Right kidney (tissue), 9 donors: ENCODE results near the gene ANXA6.
A peak's percentile ranks its signal among the peaks of the same experiment; 100 is the strongest.
"Not testable (repeated sequence)": the region's sequence is repeated elsewhere in the genome, so short reads cannot be mapped to it uniquely, and the experiment has no call there.

Experiments used
- DNase-seq: peaks from one replicate; pipeline ENCODE4 v3.0.0-alpha.2; 2016
- long read RNA-seq, 8 donors: transcript quantifications; one replicate each; lab custom pipeline, GENCODE V29; 2026

The ANXA6 gene
- long read RNA-seq, donor 1, transcript ANXA6-201 (26 exons, 2,593 nt): major isoform, 28 of 59 reads
- long read RNA-seq, donor 1, partial matches to known transcripts: 20 of 59 reads
- long read RNA-seq, donor 1, other reads (novel, unspliced or antisense): 10 of 59 reads
- long read RNA-seq, donor 2, partial matches to known transcripts: 11 of 16 reads
- long read RNA-seq, donor 2, other reads (novel, unspliced or antisense): 0 of 16 reads
- long read RNA-seq, donor 3, transcript ANXA6-201 (26 exons, 2,593 nt): major isoform, 6 of 7 reads
- long read RNA-seq, donor 3, partial matches to known transcripts: 0 of 7 reads
- long read RNA-seq, donor 3, other reads (novel, unspliced or antisense): 0 of 7 reads
- long read RNA-seq, donor 4, transcript ANXA6-201 (26 exons, 2,593 nt): major isoform, 12 of 27 reads
- long read RNA-seq, donor 4, partial matches to known transcripts: 14 of 27 reads
- long read RNA-seq, donor 4, other reads (novel, unspliced or antisense): 0 of 27 reads
- long read RNA-seq, donor 5, transcript ANXA6-201 (26 exons, 2,593 nt): major isoform, 22 of 33 reads
- long read RNA-seq, donor 5, partial matches to known transcripts: 6 of 33 reads
- long read RNA-seq, donor 5, other reads (novel, unspliced or antisense): 5 of 33 reads
- long read RNA-seq, donor 6, transcript ANXA6-201 (26 exons, 2,593 nt): major isoform, 11 of 11 reads
- long read RNA-seq, donor 6, partial matches to known transcripts: 0 of 11 reads
- long read RNA-seq, donor 6, other reads (novel, unspliced or antisense): 0 of 11 reads
- long read RNA-seq, donor 7, transcript ANXA6-201 (26 exons, 2,593 nt): major isoform, 12 of 58 reads
- long read RNA-seq, donor 7, partial matches to known transcripts: 45 of 58 reads
- long read RNA-seq, donor 7, other reads (novel, unspliced or antisense): 0 of 58 reads
- long read RNA-seq, donor 8, transcript ANXA6-201 (26 exons, 2,593 nt): major isoform, 25 of 51 reads
- long read RNA-seq, donor 8, partial matches to known transcripts: 26 of 51 reads
- long read RNA-seq, donor 8, other reads (novel, unspliced or antisense): 0 of 51 reads

DNA sequence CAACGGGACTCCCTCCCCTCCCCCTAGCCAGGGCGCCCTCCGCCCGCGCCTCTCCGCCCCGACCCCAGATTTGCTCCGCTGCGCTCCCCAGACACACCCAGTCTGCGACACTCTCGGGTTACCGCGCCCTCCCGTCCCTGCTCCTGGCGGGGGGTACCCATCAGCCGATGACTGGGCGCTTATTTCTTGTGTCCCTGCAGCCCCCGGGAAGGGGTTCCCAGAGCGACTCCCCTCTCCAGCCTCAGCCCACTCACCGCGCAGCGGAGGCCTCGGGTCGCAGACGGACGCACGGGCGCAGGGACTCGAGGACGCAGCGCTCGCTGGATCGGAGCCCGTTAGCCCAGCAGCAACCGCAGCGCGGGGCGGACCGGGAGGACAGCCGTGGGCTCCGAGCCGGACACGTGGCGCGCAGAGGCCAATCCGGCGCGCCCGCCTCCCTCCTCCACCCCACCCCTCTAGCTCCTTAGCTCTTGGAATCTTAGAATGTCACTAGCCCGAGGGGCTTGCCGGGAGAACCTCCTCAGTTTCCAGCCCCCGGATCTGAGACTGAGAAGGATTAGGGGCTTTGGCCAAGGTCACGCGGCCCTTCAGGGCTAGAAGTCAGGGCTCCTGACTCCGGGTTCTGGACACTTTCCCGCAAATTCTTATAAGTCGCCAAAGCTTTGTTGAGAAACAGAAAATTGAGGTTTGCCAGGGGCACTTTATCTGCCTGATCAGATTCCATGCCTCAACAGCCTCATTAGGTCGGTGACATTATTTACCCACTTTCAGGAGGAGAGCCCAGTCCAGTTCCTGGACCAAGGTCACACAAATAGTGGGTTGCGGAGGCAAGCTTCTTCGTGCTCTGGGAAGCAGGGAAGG, at the start of gene ANXA6:
Gene ANXA6, minus strand, starts transcription at position 354 of the 861 bp plus-strand sequence. CDS start 9,878 bp downstream, outside the sequence.
- peak; percentile 88 for DNase-seq

DNA sequence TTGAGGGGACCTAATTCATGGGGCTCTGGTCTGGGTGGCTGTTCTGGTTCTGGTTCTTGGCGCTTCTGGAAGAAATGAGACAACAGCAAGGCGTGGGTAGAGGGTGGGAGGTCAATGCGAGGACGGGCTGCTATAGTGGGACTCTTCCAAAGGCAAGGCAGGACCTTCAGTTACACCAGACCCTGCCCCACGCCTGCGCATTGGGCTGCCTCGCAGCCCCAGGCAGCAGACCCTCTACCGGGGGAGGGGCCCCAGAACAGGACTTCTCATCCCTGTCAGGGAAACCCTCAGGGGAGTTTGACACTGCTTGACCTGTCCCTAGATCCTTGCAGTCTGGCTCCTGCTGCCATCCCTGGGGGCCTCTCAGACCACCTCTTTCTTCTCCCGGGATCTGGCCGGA, 47.8 kb upstream of the ANXA6 start:
- DNase-seq: no peak

DNA sequence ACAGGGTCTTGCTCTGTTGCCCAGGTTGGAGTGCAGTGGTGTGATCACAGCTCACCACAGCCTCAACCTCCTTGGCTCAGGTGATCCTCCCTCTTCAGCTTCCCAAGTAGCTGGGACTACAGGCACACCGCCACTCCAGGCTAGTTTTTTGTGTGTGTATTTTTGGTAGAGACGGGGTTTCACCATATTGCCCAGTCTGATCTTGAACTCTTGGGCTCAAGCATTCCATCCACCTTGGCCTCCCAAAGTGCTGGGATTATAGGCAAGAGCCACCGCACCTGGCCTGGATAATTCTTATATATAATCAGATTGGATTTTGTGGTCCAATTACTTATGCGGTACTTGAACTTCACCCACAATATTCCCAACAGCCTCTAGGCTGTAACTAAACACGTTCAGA, 46.5 kb upstream of the ANXA6 start:
- DNase-seq: no peak

DNA sequence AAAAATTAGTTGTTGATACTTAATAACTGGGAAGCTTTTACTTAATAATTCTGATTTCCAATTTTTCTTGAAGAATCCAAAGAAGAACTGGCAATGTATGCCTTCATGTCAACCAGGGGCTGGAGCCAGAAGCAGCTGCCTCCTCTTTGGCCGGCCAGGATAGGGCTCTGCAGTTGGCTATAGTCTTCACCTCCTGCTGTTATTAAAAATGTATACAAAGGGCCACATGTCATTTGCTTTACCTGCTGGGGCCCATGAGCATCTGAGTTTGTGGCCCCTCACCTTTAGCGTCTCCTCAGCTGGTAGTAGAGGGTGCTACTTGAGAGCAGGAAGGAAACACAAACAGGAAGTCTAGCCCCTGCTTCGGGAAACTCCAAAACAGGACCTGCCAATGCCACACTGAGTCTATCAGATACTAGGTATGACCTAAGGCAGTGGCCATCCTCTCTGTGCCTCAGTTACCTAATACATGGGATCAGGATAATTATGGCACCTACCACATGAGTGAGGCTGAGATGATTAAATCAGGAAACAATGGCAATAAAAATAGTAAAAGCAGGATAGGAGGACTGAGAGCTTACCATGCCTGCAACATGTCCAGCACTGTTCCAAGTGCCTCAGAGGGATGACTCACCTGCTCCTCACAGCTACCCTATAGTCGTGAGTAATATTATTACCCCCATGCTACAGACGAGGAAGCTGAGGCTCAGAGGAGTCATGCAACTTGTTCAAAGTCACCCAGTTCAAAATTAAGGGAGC, 45.0 kb upstream of the ANXA6 start:
- no peak for DNase-seq

DNA sequence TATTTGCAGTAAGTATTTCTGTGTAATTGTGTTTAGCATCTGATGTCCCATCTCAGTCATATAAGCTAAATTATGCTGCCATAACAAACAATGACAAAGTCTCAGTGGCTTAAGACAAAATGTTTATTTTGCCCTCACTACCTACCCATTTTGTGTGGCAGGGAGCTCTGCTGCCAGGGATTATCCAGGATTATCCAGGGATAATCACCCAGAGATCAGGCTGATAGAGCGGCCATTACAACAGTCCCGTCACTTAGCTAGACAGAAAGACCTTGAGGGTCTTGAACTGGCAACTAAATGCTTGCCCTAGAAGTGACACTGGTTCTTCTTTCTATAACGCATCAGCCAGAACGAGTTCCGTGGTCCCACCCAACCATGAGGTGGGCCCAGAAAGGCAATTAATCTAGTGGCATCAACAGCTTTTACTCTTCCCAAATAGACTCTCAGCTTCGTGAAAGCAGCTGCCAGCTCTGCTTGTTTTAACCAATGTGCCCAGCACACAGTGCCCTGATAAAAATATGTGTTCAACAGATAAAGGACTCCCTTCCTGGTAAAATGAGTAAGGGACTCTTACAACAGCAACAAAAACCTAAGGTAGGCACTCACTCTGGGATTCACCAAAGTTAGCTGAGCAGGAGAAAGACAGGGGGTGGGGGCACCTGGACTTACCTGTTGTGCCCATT, 43.5 kb upstream of the ANXA6 start:
- no peak for DNase-seq

DNA sequence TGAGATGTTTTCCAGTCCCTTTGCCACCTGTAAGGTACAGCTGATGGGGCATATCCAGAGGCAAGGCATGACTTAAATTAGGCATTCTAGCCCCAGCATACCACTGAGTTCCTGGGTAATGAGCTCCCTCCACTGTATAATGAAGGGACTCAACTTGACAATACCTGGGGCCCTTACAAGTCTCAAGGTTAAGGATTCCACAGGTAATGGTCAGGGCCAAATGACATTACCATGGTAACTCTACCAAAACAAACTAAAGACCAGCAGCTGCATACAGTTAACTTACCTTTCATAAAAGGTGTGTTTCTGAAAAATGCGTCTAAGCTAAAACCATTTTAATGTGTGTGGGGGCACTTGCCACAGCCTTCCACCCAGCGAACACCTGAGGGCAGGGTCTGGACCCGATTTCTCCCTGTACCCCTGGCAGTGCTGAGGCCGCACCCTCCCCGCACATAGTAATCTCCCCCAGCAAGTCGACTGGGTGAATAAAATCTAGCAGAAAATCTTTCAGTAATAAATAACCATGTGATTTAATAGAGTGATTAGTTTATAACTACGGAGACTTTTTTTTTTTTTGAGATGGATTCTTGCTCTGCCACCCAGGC, 42.1 kb upstream of the ANXA6 start:
- DNase-seq: no peak

DNA sequence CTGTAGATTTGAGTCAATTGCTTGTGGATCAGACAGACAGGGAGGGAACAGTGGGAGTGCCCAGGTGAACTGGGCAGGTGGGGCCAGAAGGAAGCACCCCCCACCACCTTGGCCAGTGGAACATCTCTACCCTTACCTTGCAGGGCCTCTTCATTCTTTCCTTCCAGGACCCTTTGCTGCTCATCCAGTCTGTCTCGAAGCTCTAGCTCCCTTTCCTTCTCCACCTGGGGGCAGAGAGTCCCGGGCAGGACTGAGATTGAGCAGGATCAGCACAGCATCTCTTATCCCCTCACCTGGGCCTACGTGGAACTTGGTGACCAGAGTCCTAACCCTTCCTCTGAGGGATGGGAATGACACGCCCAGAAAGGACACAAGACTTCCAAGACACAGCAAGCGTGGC, 41.3 kb upstream of the ANXA6 start:
- DNase-seq: no peak

DNA sequence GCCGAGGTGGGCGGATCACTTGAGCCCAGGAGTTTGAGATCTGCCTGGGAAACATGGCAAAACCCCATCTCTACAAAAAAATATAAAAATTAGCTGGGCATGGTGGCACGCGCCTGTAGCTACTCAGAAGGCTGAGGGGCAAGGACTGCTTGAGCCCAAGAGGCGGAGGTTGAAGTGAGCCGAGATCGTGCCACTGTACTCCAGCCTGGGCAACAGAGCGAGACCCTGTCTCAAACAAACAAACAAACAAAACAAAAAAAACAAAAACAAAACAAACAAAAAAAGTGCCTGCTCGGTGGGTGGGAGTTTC, 39.7 kb upstream of the ANXA6 start:
- not testable (repeated sequence) for DNase-seq

DNA sequence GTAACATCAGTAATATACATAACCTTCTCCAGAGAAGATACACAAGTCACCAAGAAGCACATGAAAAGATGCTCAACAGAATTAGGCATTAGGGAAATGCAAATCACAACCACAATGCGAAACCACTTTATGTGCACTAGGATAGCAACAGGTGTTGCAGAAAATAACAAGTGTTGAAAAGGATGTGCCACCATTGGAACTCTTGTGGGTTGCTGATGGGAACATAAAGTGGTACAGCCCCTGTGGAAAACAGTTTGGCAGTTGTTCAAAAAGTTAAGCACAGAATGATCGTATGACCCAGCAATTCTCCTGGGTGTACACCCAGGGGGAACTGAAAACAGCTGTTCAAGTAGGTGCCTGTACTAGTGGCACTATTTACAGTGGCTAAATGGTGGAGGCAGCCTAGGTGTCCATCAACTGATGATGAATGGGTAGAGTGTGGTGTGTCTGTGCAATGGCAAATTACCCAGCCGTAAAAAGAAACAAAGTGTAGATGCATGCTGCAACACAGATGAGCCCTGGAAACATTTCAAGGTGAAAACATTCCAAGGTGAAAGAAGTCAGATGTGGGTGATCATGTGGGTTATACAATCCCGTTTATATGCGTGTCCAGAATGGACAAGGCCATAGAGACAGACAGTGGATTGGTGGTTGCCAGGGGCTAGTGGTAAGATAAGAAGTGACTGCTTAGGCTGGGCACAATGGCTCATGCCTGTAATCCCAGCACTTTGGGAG, 39.1 kb upstream of the ANXA6 start:
- no peak for DNase-seq

DNA sequence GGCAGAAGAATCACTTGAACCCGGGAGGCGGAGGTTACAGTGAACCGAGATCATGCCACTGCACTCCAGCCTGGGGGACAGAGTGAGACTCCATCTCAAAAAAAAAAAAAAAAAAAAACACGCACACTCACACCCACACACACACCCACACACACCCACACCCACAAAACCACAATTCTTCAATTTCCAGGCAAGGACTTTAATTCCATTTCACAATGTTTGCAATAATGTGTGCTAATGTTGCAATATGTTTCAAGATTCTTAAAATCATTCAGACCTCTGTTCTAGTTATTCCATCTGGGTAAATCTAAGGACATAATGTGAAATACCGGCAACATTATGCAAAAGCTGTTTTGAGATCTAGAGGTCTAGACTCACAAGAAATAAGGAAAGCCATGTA, 38.0 kb upstream of the ANXA6 start:
- no peak for DNase-seq

DNA sequence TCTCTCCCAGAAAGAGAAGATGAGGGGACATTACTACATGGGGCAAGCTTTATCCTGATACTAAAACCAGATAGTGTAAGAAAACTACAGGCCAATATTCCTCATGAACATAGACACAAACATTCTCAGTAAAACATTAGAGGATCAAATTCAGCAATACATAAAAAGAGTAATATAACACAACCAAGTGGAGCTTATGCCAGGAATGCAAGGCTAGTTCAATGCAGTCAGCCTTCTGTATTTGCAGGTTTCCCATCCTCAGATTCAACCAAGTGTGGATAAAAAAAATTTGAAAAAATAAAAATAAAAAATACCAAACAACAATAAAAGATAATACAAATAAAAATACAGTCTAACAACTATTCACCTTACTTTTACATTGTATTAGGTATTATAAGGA, 35.0 kb upstream of the ANXA6 start:
- no peak for DNase-seq

DNA sequence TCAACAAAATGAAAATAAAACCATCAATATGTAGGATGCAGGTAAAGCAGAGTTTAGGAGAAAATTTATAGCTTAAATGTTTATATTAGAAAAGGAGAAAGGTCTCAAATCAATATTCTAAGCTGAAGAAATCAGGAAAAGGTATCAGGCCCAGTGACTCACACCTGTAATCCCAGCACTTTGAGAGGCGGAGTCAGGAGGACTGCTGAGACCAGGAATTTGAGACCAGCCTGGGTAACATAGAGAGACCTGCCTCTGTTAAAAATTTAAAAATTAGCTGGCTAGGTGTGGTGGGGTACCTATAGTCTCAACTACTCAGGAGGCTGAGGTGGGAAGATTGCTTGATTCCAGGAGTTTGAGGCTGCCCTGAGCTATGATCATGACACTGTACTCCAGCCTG, 34.1 kb upstream of the ANXA6 start:
- DNase-seq: no peak

DNA sequence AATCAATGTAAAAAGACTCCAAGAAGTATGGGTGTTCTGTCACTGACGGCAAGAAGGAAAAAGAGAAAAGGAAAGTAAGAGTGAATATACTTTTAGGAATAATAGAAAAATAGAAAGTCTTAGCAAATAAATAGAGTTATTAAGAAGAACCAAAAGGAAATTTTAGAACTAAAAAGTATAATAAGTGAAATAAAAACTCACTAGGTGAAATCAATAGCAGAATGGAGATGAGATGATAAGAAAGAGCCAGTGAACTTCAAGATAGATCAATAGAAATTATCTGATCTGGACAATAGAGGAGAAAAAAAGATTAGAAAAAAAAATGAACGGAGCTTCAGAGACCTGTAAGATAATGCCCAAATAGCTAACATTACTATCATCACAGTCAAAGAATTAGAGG, 31.6 kb upstream of the ANXA6 start:
- no peak for DNase-seq

DNA sequence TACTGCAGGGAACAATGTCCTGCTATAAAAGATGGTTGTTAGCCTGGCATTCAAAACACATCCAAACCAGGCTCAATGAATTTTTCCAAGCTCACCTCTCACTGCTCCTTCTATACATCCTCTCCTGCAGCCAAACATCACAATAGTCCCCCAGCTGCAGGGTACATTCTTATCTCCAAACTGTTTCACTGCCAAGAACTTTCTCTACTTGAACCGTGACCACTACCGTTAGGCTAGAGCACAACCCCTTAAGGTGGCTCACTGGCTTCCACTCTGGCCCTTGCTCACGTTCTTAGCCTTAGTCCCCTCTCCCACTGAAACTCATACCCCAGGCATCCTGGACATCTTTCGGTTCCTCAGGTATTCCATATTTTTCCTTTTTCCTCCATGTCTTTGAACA, 29.0 kb upstream of the ANXA6 start:
- DNase-seq: no peak

DNA sequence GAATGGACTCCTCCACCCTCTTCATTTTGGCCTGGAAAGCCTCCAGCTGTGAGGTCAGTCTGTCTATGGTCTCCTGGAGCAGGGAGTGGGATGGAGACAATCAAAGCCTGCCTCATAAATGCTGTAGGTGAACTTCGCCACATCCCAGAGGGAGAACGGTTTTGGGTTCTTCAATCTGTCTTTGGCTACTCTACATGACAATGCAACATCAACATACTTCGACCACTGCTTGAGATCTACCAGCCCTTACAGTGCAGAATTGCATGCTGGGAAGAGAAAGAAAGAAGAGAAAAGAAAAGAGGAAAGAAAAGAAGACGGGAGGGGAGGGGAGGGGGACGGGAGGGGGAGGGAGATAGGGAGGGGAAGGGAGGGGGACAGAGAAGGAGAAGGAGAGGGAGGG, 28.5 kb upstream of the ANXA6 start:
- no peak for DNase-seq

DNA sequence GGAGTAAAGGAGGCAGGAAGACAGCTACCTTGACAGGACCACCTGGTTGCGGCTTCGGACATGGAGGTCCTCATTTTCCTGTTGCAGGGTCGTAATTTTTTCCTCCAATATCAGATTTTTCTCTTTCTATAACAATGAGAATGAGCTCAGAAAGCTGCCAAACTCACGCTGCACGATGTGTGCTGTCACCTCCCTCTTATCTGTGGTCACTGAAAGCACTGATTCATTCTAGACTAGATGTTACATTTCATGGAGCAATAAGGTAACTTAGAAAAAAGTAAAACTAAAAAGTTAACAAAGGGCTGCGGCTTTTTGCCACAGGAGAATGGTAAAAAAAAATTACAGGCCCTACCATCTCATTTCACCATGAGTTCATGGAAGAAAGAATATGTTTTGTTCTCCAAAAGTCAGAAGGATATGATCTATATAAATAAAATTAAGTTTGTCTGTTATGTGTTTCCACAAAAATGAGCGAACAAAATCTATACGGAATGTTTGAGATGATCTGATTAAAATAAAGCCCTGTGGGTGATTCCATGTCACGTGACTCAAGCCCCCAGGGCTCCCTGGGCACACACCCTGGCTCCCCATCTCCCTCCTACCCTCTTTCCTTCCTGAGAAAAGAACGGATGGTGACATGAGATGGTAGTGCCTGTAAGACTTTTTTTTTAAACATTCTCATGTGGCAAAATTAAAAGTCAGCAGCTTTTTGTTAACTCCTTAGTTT, 26.9 kb upstream of the ANXA6 start:
- no peak for DNase-seq

DNA sequence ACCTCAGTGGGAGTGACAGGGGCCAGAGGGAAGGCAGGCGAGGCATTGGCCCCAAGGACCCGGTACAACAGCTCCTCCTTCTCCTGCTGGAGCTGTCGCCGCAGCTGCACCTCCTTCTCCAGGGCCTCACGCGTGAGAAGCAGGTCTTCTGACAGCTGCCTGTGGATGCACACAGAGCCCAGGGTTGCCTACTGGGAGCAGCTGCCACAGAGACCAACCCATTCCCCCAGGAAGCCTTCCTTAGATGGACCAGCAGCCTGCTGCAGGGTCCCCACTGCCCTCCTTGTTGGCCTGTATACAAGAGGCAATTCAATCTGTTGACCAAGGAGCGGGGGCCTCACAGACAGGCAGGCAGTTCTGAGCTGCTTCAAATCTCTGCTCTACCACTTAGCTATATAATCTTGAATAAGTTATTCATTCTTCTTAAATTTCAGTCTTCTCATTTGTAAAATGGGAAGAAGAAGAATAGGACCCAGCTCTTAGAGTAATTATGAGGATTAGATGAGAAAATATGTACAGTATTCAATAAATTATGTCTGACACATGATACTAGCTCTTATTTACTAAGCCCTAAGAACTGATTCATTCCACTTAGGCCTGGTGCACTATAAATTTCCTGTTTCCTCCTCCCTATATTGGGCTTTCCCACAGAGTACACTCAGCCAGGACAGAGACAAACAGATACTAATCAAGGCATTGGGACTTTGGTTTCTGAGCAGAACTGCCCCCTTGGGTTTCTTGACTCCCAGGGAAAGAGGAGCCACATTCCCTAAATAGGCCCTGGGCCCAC, 26.1 kb upstream of the ANXA6 start:
- no peak for DNase-seq

DNA sequence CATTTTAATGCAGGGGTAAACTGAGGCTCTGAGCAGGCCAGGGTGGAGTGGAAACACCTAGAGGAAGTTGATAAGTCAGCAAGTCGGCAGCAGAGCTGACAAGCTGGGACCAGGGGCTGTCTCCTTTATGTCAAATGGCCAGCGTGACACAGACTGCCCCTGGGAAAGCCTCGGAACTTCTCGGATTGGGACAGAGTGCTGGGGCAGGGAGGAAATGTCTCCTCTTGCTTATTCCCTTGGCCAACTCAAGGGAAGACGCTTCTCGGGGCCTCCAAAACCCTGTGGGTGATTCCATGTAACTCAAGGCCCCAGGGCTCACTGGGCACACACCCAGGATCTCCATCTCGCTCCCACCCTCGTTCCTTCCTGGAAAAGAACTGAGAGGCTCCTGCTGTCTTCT, 25.4 kb upstream of the ANXA6 start:
- no peak for DNase-seq
